Measurements from ENCODE around the gene SLC38A4. TPM values are rescaled to one million over a fixed set of nuclear protein-coding genes. Genes with fewer than 3 reads are reported as not detected.

SLC38A4 gene
- total and polyA plus RNA-seq, 11 donors, result 0.04 to 0.59 (median 0.27) TPM; not detected in 2

- intact Hi-C loops (cut with DNase I), result no loop called here
- peaks cover 0 to 10% (median 2%) of the 10 kb centered on the region in 12 donors for H3K4me1 ChIP-seq
- DNase-seq, result no peak
- no peaks in the 10 kb centered on the region for H3K36me3 ChIP-seq
- H3K4me3 ChIP-seq, result no peak overlapping the region
- no peak overlapping the region for H3K27ac ChIP-seq
- WGBS, 4 donors, result 57 to 70% (median 60%) methylated on average over 3 of the region's 3 CpGs
- H3K9me3 ChIP-seq, result peaks cover 0 to 3% (median 0%) of the 10 kb centered on the region in 12 donors
- ATAC-seq, result no peak
- H3K27me3 ChIP-seq, result no peaks in the 10 kb centered on the region
- TF ChIP-seq POLR2A (IDR thresholded peaks at IDR 0.05), result no peak
- no peak for TF ChIP-seq CTCF (IDR thresholded peaks at IDR 0.05)
These were observed 102.0 kb downstream of the SLC38A4 start for GRCh38 chr12:46723629-46724419.

DNA sequence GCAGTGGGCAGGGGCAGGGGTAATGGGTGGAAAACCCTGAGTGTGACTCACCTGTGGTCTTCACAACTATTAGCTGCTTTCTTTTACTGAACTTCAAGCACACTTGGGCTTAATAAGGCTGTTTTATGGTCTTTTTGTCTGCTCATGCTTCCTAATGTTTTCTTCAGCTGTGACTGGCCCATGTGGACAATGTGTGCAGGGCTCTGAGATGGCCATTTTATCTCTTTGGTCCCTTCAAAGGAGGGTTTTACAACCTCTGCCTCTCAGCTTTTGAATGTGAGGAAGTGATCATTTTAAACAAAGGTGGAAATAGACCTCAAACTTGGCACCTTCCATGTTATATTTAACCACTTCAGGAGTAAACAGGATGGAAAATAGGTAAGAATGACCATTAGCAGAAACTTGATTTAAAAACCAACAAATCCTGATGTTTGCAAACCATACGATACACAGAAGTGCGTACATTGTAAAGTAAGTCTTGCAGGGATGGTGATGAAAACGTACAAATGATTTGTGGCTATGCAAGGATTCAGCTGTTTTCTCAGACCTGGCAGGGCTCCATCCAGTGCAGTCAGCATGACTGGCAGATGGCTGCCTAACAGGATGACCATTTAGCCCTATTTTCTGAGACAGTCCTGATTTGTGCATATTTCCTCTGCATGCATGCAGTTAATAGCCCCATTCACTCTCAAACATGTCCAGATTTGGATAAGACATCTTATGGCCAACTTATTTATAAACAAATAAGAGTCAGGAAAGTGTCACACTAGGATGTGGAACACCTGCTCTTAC, 103.2 kb downstream of the SLC38A4 start:
- H3K9me3 ChIP-seq, result peaks cover 0 to 3% (median 0%) of the 10 kb centered on the region in 12 donors
- no peak overlapping the region for H3K27ac ChIP-seq
- H3K4me1 ChIP-seq, result peaks cover 0 to 10% (median 3%) of the 10 kb centered on the region in 12 donors
- TF ChIP-seq POLR2A (IDR thresholded peaks at IDR 0.05) (no peak), CTCF (IDR thresholded peaks at IDR 0.05) (no peak)
- WGBS, 4 donors, result 60 to 66% (median 62%) methylated on average over 3 of the region's 3 CpGs
- intact Hi-C loops (cut with DNase I), result no loop called here
- H3K36me3 ChIP-seq, result no peaks in the 10 kb centered on the region
- DNase-seq (peak in 1 of 5 donors; percentile 27), ATAC-seq (no peak)
- no peak overlapping the region for H3K4me3 ChIP-seq
- H3K27me3 ChIP-seq, result no peaks in the 10 kb centered on the region

DNA sequence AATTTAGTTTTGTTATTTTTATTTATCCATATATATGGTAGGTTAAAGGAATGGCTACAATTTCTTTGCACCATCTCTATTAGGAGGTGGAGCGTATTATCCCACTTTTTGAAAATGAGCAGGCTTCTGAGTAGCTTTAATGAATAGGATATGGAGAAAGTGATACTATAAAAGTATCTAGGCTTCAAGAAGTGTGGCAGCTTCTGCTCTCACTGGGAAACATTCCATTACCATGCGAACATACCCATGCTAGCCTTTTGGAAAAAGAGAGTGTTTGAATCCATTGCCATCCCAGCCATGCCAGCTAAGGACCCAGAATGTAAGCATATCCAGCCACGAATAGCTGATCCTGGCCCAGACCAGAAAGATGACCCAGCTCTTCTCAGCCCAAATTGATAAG, 107.3 kb downstream of the SLC38A4 start:
- Histone ChIP-seq H3K27me3 (no peaks in the 10 kb centered on the region), H3K9me3 (peaks cover 0 to 3% (median 0%) of the 10 kb centered on the region in 12 donors), H3K36me3 (no peaks in the 10 kb centered on the region), H3K4me1 (peaks cover 0 to 10% (median 2%) of the 10 kb centered on the region in 12 donors), H3K27ac (no peak overlapping the region), H3K4me3 (no peak overlapping the region)
- TF ChIP-seq POLR2A (IDR thresholded peaks at IDR 0.05) (no peak), CTCF (IDR thresholded peaks at IDR 0.05) (no peak)
- ATAC-seq (no peak), DNase-seq (no peak)
- intact Hi-C loops (cut with DNase I), result no loop called here
- 90 to 96% (median 93%) methylated on average over 3 of the region's 3 CpGs for WGBS, 4 donors

DNA sequence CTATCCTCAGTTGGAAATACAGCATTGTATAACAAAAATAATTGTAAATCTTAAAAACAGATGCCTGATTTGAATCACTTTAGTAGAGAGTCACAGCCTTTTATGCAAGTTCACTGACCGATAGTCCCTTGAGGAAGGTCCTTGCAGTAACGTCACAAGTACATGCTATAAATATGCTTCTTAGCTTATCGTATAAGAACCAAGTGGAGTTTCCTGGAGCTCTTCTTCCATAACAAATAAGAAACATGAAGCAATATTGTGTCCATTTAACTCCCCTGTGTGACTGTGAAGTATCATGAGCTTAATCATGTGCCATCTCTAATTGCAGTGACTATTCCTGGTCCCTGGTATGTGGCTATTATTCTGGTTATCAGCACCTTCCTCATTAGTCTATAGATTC, 107.9 kb downstream of the SLC38A4 start:
- intact Hi-C loops (cut with DNase I), result no loop called here
- DNase-seq (no peak), ATAC-seq (peak in 2 of 4 donors; percentile 42 to 60)
- H3K4me3 ChIP-seq, result no peak overlapping the region
- no peaks in the 10 kb centered on the region for H3K36me3 ChIP-seq
- H3K9me3 ChIP-seq, result peaks cover 0 to 3% (median 0%) of the 10 kb centered on the region in 12 donors
- no peak overlapping the region for H3K27ac ChIP-seq
- TF ChIP-seq POLR2A (IDR thresholded peaks at IDR 0.05), result no peak
- no peak for TF ChIP-seq CTCF (IDR thresholded peaks at IDR 0.05)
- no peaks in the 10 kb centered on the region for H3K27me3 ChIP-seq
- peaks cover 0 to 7% (median 0%) of the 10 kb centered on the region in 12 donors for H3K4me1 ChIP-seq
- 12 to 37% (median 20%) methylated on average over 3 of the region's 3 CpGs for WGBS, 4 donors
